SK-N-MC (cell line): Measurements from ENCODE around the gene PFN1.

Experiments used
- DNase-seq: peaks from one replicate; pipeline ENCODE4 v3.0.0-alpha.2; 2011; ENCODE audit warnings: low read depth, low spot score
- H3K27ac ChIP-seq: fragments of 200-600 bp; sonication (generic); 2 replicates; pipeline ENCODE4 v1.5.1; 2016; ENCODE audit warnings: mixed run types
- H3K36me3 ChIP-seq: fragments of 200-600 bp; sonication (generic); 2 replicates; pipeline ENCODE4 v1.6.1; 2017; ENCODE audit warnings: antibody characterized with exemption, low read length, mixed read lengths; ENCODE audit not compliant: insufficient read depth
- H3K4me3 ChIP-seq: fragments of 200-600 bp; sonication (generic); 2 replicates; pipeline ENCODE4 v1.5.1; 2016
- H3K9ac ChIP-seq: fragments of 200-600 bp; sonication (generic); 2 replicates; pipeline ENCODE4 v1.8.0; 2017; ENCODE audit warnings: mixed run types, mixed read lengths; ENCODE audit not compliant: insufficient read length
- H3K9me3 ChIP-seq: fragments of 200-600 bp; sonication (generic); 2 replicates; pipeline ENCODE4 v1.6.1; 2017; ENCODE audit warnings: low read depth, mild to moderate bottlenecking, antibody characterized with exemption, low read length, moderate library complexity, mixed read lengths
- EZH2 ChIP-seq: fragments of 200-600 bp; sonication (generic); IDR thresholded peaks from one replicate; pipeline ENCODE4 v1.6.1; 2017; ENCODE audit warnings: antibody characterized with exemption
- FOXP2 ChIP-seq: optimal IDR thresholded peaks from 2 replicates; pipeline ENCODE3; 2011; ENCODE audit warnings: mild to moderate bottlenecking, moderate library complexity; ENCODE audit not compliant: insufficient read depth; ENCODE audit errors: extremely low read length, control extremely low read depth
- POLR2AphosphoS5 ChIP-seq: IDR thresholded peaks from 2 replicates; pipeline ENCODE4 v1.6.1; 2012; ENCODE audit warnings: mild to moderate bottlenecking, low read depth, low read length, borderline replicate concordance

The PFN1 gene

GRCh38 chr17:4900231-4901107 lies 47.9 kb downstream of the PFN1 start:
- H3K9me3 ChIP-seq, result no peaks in the 10 kb centered on the region
- no peak overlapping the region for H3K27ac ChIP-seq
- peaks cover 7% of the 10 kb centered on the region; the same call in 1 of the 2 replicates for H3K36me3 ChIP-seq
- TF ChIP-seq EZH2 (no peak), FOXP2 (no peak), POLR2AphosphoS5 (no peak)
- no peak for DNase-seq
- peak overlapping the region; percentile 78; the same call in 1 of the 2 replicates for H3K4me3 ChIP-seq
- H3K9ac ChIP-seq, result peak overlapping the region; percentile 72

GRCh38 chr17:4899341-4900230 lies 48.7 kb downstream of the PFN1 start, which contains the start of gene C17orf107:
Gene C17orf107, plus strand, starts transcription at chr17:4899536. Its CDS starts 227 bp downstream, at chr17:4899763.
- peak within 1 kb of the TSS; percentile 72 for H3K9ac ChIP-seq
- H3K9me3 ChIP-seq, result no peaks in the 10 kb centered on the region
- H3K4me3 ChIP-seq, result peak within 1 kb of the TSS; percentile 78
- TF ChIP-seq POLR2AphosphoS5, result no peak
- no peak within 1 kb of the TSS for H3K27ac ChIP-seq
- no peak for DNase-seq
- H3K36me3 ChIP-seq, result peaks cover 12% of the 10 kb centered on the region; the same call in 1 of the 2 replicates

- H3K9ac ChIP-seq, result peak overlapping the region; percentile 63
- H3K27ac ChIP-seq, result no peak overlapping the region
- TF ChIP-seq EZH2, result no peak
- no peak for TF ChIP-seq FOXP2
- TF ChIP-seq POLR2AphosphoS5, result no peak
- H3K36me3 ChIP-seq, result peaks cover 17% of the 10 kb centered on the region; the same call in 1 of the 2 replicates
- H3K4me3 ChIP-seq, result peak overlapping the region; percentile 78
- no peaks in the 10 kb centered on the region for H3K9me3 ChIP-seq
- DNase-seq, result no peak
Measured at GRCh38 chr17:4898927-4899326, 49.4 kb downstream of the PFN1 start.

GRCh38 chr17:4898351-4898750 lies 50.0 kb downstream of the PFN1 start:
- no peak overlapping the region for H3K4me3 ChIP-seq
- no peak for DNase-seq
- H3K36me3 ChIP-seq, result peaks cover 19% of the 10 kb centered on the region; the same call in 1 of the 2 replicates
- H3K9me3 ChIP-seq, result no peaks in the 10 kb centered on the region
- TF ChIP-seq POLR2AphosphoS5 (no peak), EZH2 (no peak), FOXP2 (no peak)
- H3K27ac ChIP-seq, result 0 out of 2 replicates have a peak overlapping the region, but pooled peaks have one; percentile 13
- H3K9ac ChIP-seq, result no peak overlapping the region

GRCh38 chr17:4897785-4898184 lies 50.5 kb downstream of the PFN1 start:
- no peaks in the 10 kb centered on the region for H3K9me3 ChIP-seq
- H3K9ac ChIP-seq, result no peak overlapping the region
- no peak for DNase-seq
- peaks cover 19% of the 10 kb centered on the region; the same call in 1 of the 2 replicates for H3K36me3 ChIP-seq
- no peak for TF ChIP-seq POLR2AphosphoS5
- TF ChIP-seq FOXP2, result no peak
- TF ChIP-seq EZH2, result no peak
- no peak overlapping the region for H3K27ac ChIP-seq
- H3K4me3 ChIP-seq, result no peak overlapping the region

- no peaks in the 10 kb centered on the region for H3K9me3 ChIP-seq
- no peak overlapping the region for H3K4me3 ChIP-seq
- H3K36me3 ChIP-seq, result peaks cover 19% of the 10 kb centered on the region; the same call in 1 of the 2 replicates
- DNase-seq, result no peak
- no peak overlapping the region for H3K9ac ChIP-seq
- no peak overlapping the region for H3K27ac ChIP-seq
- no peak for TF ChIP-seq EZH2
- no peak for TF ChIP-seq POLR2AphosphoS5
- TF ChIP-seq FOXP2, result no peak
Measured at GRCh38 chr17:4897198-4897687, 51.1 kb downstream of the PFN1 start.

- DNase-seq, result no peak
- no peak overlapping the region for H3K9ac ChIP-seq
- no peaks in the 10 kb centered on the region for H3K9me3 ChIP-seq
- no peak for TF ChIP-seq POLR2AphosphoS5
- no peak for TF ChIP-seq EZH2
- no peak for TF ChIP-seq FOXP2
- H3K36me3 ChIP-seq, result peaks cover 19% of the 10 kb centered on the region; the same call in 1 of the 2 replicates
- no peak overlapping the region for H3K4me3 ChIP-seq
- no peak overlapping the region for H3K27ac ChIP-seq
Measured at GRCh38 chr17:4896332-4897197, 51.8 kb downstream of the PFN1 start.
